Sciatic nerve (tissue), 2 donors: Measurements from ENCODE around the gene TTC8. TPM values are rescaled to one million over a fixed set of nuclear protein-coding genes. Genes with fewer than 3 reads are reported as not detected.

Source experiments
- ATAC-seq: fragments of 200-7000 bp; cut with Tn5 transposase; one replicate; pipeline ENCODE4 v1.9.1; 2020; ENCODE audit warnings: mild to moderate bottlenecking, moderate library complexity
- DNase-seq: peaks from one replicate; pipeline ENCODE4 v3.0.0-alpha.2; 2020; ENCODE audit warnings: low spot score
- intact Hi-C: fragments of 100-400 bp; cut with DNase I; formaldehyde crosslinking; loops from one replicate; pipeline ENCODE4 v1.14.2; 2022
- total RNA-seq: library from RNA; stranded (reverse); fragmentation: NEBNext Ultra II Directional; extraction: Animal tissue kit (Norgen Biotek cat#: 25700); gene quantifications from one replicate; pipeline ENCODE4 v1.2.1, GENCODE V29; 2021
- donor health status: DM: no; HTN: no; CAD: no.
- donor health status: DM: no; HTN: no; CAD: no.

The TTC8 gene
- total RNA-seq, 1 donor from 2014 or later: 28.1 TPM

DNA sequence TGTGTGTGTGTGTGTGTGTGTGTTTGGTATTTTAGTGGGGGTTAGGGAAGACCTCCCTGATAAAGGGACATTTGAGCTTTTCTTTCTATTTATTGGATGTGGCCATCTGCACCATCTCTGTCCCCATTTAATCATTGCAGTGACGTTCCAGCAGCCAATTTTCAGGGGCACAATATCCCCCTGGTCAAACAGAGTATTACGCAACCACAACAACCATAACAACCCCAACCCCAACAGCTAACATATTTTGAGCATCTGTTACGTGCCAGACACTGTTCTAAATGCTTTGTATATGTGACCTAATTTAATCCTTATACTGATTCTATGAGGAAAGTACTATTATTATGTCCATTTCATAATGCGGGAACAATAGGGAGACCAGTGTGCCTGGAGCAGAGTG, 87.4 kb downstream of the TTC8 start:
- intact Hi-C loops: no loop called here

DNA sequence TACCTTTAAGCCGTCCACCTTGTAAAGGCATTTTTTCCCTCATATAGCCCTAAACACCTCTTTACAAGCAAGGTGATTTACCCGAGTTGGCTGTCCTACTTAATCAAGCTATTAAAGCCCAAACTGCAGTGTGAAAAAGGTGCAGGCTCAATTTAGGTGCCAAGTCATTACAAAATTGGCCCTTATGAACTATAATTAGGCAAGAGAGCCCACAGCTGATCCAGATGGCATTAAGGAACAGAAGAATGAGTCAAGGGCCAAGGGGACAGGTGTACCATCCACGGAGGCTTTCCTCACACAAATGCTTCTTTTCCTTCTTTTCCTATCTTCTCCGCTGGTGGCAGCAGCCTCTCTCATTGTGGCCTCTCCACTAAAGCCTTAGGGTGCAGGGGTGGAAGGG, 90.5 kb downstream of the TTC8 start:
- DNase-seq (no peak), ATAC-seq (no peak)
- intact Hi-C loops: no loop called here

More for the DNA sequence above, 87.4 kb downstream of the TTC8 start:
- DNase-seq: no peak
- no peak for ATAC-seq

DNA sequence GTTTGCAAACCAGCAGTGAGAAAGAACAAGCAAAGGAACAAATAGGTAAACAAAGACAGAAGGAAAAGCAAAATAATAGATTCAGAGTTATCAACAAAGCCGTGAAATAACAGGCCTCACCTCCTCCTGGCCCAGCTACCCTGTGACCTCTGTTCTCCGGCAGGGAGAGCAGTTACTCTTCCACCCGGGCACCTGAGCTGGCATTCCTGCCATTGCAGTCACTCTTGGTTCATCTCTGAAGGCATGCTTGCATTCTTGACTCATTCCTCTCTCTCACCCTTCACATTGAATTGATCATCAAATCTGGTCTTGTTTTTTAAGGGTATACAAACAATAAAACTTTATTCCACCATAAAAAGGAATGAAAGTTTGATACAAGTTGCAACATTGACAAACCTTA, 95.1 kb downstream of the TTC8 start:
- intact Hi-C loops: no loop called here
- ATAC-seq (no peak), DNase-seq (no peak)

Other genes starting within 250 kb of the TTC8 start
- gene EML5, start 31.7 kb upstream of the TTC8 start, total RNA-seq: 2.1 TPM